Panc1 (cell line): ENCODE data around the gene SSR1. TPM values are rescaled to one million over a fixed set of nuclear protein-coding genes. Genes with fewer than 3 reads are reported as not detected.
"Not testable (repeated sequence)": the region's sequence is repeated elsewhere in the genome, so short reads cannot be mapped to it uniquely, and the experiment has no call there.

Source experiments
- ATAC-seq: fragments of 200-7000 bp; cut with Tn5 transposase; 2 replicates; pipeline ENCODE4 v1.9.1; 2020; ENCODE audit warnings: mild to moderate bottlenecking, moderate library complexity
- BruUV-seq: library from RNA; stranded (reverse); fragments of 400-500 nt; replicated peaks from 2 replicates; lab custom pipeline; 2021; lab: Mats Ljungman, UMichigan
- CTCF ChIA-PET: fragments of 300-600 bp; sonication (Branson Sonifier 250); formaldehyde crosslinking; loops from one replicate; lab custom pipeline; 2022; ENCODE audit warnings: antibody characterized with exemption; lab: Charles Lee
- POLR2A ChIA-PET: fragments of 300-600 bp; sonication (Branson Sonifier 250); formaldehyde crosslinking; loops from one replicate; lab custom pipeline; 2022; ENCODE audit warnings: antibody characterized with exemption; lab: Charles Lee
- DNase-seq: peaks from one replicate; pipeline ENCODE4 v3.0.0-alpha.2; 2010; ENCODE audit warnings: low read depth, low spot score
- H3K27ac ChIP-seq: 2 replicates; pipeline ENCODE4 v1.5.1; 2011; ENCODE audit warnings: mild to moderate bottlenecking, low read length, inconsistent platforms
- H3K27me3 ChIP-seq: fragments of 200-500 bp; sonication (Bioruptor generic); 2 replicates; pipeline ENCODE4 v1.6.0; 2014; ENCODE audit warnings: low read length, inconsistent platforms; ENCODE audit not compliant: control insufficient read depth, insufficient read depth
- H3K36me3 ChIP-seq: fragments of 200-500 bp; sonication (Bioruptor generic); 2 replicates; pipeline ENCODE4 v1.5.1; 2014; ENCODE audit warnings: inconsistent platforms, mild to moderate bottlenecking, low read length, moderate library complexity; ENCODE audit not compliant: control insufficient read depth, insufficient read depth
- H3K4me1 ChIP-seq: 2 replicates; pipeline ENCODE4 v1.5.1; 2011; ENCODE audit warnings: inconsistent platforms, mild to moderate bottlenecking, low read length, moderate library complexity; ENCODE audit not compliant: control insufficient read depth, insufficient read depth
- H3K4me3 ChIP-seq, 2 experiments: 2 replicates each; pipeline ENCODE4 v1.5.1; 2011 to 2012; ENCODE audit warnings: low read depth in 2 of 2, low read length in 2 of 2, mild to moderate bottlenecking in 2 of 2, inconsistent platforms in 1 of 2, moderate library complexity in 1 of 2
- H3K9me3 ChIP-seq: fragments of 200-500 bp; sonication (Bioruptor generic); 2 replicates; pipeline ENCODE4 v1.5.1; 2014; ENCODE audit warnings: low read depth, mild to moderate bottlenecking, inconsistent platforms, low read length, moderate library complexity; ENCODE audit not compliant: control insufficient read depth, insufficient read depth
- POLR2AphosphoS5 ChIP-seq: IDR thresholded peaks from 2 replicates; pipeline ENCODE4 v1.6.1; 2012; ENCODE audit warnings: mild to moderate bottlenecking, low read depth, low read length, moderate library complexity
- SIN3A ChIP-seq: IDR thresholded peaks from 2 replicates; pipeline ENCODE4 v1.6.1; 2012; ENCODE audit warnings: low read depth, mild to moderate bottlenecking, low read length, moderate library complexity, borderline replicate concordance; ENCODE audit not compliant: insufficient read depth
- TCF7L2 ChIP-seq: IDR thresholded peaks from 2 replicates; pipeline ENCODE4 v1.6.1; 2011; ENCODE audit warnings: mild to moderate bottlenecking, low read depth, low read length, inconsistent platforms
- in situ Hi-C: cut with HindIII; loops from 2 replicates; pipeline ENCODE4 v1.10.0; 2016; ENCODE audit warnings: low sequenced_read_pairs, low pct_unique_long_range_greater_than_20kb
- intact Hi-C: fragments of 100-400 bp; cut with micrococcal nuclease; formaldehyde crosslinking; loops from one replicate; pipeline ENCODE4 v1.10.0; 2022; ENCODE audit not compliant: unreplicated experiment
- total RNA-seq: library from RNA; stranded (reverse); gene quantifications from one replicate; pipeline ENCODE4 v1.2.1, GENCODE V29; 2021; ENCODE audit not compliant: unreplicated experiment
- TF ChIP-seq, protein P1 (sequence below), 2 experiments: IDR thresholded peaks; 2 replicates each; pipeline ENCODE4 v1.6.1; 2011 to 2012; ENCODE audit warnings: low read depth in 2 of 2, control low read depth in 1 of 2, low read length in 1 of 2, mild to moderate bottlenecking in 1 of 2, moderate library complexity in 1 of 2; ENCODE audit not compliant: insufficient read depth in 1 of 2
- TF ChIP-seq, protein P2 (sequence below): fragments of 450-650 bp; IDR thresholded peaks from 2 replicates; pipeline ENCODE4 v1.5.1; 2017; ENCODE audit warnings: mild to moderate bottlenecking

Gene SSR1
- total RNA-seq, 1 experiment from 2014 or later = 119 TPM

DNA sequence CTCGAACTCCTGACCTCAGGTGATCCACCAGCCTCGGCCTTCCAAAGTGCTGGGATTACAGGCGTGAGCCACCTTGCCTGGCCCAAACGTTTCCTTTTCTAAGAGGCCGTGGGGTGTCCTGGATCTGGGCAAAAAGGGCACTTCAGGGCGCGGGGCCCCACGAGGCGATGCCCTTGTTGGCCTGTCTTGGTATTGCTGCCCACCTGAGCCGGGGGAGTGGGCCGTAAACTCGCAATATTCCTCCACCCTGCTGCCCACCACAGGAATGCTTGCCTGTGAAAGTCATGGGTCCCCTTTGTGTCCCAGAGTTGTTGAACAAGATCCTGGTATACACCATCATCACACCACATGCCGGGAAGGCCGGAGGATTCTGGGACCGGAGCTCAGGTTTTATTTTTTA lies 49.0 kb downstream of the SSR1 start:
- in situ Hi-C loops (no loop called here), intact Hi-C loops (no loop called here)
- POLR2A ChIA-PET = no interaction called here
- Histone ChIP-seq H3K9me3 (no peaks in the 10 kb centered on the region), H3K27ac (no peak overlapping the region), H3K4me3 (no peak overlapping the region), H3K36me3 (no peaks in the 10 kb centered on the region), H3K27me3 (no peaks in the 10 kb centered on the region), H3K4me1 (no peaks in the 10 kb centered on the region)
- CTCF ChIA-PET = no interaction called here
- TF ChIP-seq POLR2AphosphoS5 (no peak), SIN3A (no peak)
- TF ChIP-seq, protein P1, sequence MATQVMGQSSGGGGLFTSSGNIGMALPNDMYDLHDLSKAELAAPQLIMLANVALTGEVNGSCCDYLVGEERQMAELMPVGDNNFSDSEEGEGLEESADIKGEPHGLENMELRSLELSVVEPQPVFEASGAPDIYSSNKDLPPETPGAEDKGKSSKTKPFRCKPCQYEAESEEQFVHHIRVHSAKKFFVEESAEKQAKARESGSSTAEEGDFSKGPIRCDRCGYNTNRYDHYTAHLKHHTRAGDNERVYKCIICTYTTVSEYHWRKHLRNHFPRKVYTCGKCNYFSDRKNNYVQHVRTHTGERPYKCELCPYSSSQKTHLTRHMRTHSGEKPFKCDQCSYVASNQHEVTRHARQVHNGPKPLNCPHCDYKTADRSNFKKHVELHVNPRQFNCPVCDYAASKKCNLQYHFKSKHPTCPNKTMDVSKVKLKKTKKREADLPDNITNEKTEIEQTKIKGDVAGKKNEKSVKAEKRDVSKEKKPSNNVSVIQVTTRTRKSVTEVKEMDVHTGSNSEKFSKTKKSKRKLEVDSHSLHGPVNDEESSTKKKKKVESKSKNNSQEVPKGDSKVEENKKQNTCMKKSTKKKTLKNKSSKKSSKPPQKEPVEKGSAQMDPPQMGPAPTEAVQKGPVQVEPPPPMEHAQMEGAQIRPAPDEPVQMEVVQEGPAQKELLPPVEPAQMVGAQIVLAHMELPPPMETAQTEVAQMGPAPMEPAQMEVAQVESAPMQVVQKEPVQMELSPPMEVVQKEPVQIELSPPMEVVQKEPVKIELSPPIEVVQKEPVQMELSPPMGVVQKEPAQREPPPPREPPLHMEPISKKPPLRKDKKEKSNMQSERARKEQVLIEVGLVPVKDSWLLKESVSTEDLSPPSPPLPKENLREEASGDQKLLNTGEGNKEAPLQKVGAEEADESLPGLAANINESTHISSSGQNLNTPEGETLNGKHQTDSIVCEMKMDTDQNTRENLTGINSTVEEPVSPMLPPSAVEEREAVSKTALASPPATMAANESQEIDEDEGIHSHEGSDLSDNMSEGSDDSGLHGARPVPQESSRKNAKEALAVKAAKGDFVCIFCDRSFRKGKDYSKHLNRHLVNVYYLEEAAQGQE (IDR thresholded peaks at IDR 0.05; ENCODE audit: insufficient read depth in 1 of 2, low read depth in 2 of 2, low read length in 1 of 2) = no peak
- TF ChIP-seq, protein P2, sequence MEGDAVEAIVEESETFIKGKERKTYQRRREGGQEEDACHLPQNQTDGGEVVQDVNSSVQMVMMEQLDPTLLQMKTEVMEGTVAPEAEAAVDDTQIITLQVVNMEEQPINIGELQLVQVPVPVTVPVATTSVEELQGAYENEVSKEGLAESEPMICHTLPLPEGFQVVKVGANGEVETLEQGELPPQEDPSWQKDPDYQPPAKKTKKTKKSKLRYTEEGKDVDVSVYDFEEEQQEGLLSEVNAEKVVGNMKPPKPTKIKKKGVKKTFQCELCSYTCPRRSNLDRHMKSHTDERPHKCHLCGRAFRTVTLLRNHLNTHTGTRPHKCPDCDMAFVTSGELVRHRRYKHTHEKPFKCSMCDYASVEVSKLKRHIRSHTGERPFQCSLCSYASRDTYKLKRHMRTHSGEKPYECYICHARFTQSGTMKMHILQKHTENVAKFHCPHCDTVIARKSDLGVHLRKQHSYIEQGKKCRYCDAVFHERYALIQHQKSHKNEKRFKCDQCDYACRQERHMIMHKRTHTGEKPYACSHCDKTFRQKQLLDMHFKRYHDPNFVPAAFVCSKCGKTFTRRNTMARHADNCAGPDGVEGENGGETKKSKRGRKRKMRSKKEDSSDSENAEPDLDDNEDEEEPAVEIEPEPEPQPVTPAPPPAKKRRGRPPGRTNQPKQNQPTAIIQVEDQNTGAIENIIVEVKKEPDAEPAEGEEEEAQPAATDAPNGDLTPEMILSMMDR = no peak
- no TSS peak for BruUV-seq
- DNase-seq (no peak), ATAC-seq (no peak)

DNA sequence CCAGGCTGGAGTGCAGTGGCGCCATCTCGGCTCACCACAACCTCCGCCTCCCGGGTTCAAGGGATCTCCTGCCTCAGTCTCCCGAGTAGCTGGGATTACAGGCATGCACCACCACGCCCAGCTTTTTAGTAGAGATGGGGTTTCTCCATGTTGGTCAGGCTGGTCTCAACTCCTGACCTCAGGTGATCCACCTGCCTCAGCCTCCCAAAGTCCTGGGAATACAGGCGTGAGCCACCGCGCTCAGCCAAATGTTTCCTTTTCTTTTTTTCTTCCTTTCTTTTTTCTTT lies 49.5 kb downstream of the SSR1 start:
- intact Hi-C loops, H3K27me3 ChIP-seq: not testable (repeated sequence)

DNA sequence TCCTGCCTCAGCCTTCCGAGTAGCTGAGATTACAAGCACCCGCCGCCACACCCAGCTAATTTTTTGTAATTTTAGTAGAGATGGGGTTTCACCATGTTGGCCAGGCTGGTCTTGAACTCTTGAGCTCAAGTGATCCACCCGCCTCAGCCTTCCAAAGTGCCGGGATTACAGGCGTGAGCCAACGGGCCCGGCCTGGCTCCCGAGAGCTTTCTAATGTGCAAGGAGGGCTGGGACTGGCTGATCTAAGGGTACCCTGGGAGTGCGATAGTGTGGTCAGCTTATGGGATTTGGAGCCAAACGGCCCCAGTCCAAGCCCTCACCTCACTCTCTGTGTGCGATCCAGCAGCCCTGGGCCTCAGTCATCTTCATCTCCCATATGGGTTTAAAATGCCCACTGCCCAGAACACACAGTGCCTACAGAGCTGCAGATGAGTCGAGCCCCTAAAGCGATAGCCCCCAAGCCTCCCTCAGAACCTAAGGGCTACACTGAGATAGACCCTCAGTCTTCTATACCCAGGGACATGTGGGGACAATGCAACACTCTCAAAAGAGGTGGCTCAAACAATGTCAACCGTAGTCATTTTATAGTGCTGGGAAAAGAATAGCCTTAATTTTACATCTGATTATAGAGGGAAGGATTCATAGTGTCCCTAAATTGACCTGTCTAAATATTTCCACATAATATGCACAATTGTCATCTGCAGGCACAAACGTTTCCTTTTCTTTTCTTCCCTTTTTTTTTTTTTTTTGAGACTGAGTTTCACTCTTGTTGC lies 50.1 kb downstream of the SSR1 start:
- no peak overlapping the region for H3K27ac ChIP-seq
- H3K27me3 ChIP-seq = no peaks in the 10 kb centered on the region
- DNase-seq (no peak), ATAC-seq (no peak)
- BruUV-seq = no TSS peak
- no peaks in the 10 kb centered on the region for H3K9me3 ChIP-seq
- ChIA-PET CTCF (interaction anchor here (1.0 kb wide), 2 partner anchors 12 to 13 kb away, joined by 3 to 9 read pairs; no protein-coding TSS in a partner anchor), POLR2A (no interaction called here)
- H3K4me1 ChIP-seq = no peaks in the 10 kb centered on the region
- in situ Hi-C loops (no loop called here), intact Hi-C loops (no loop called here)
- H3K36me3 ChIP-seq = no peaks in the 10 kb centered on the region
- no peak overlapping the region for H3K4me3 ChIP-seq
- TF ChIP-seq SIN3A (no peak), TCF7L2 (no peak), POLR2AphosphoS5 (no peak)
- TF ChIP-seq, protein P2 = no peak
- TF ChIP-seq, protein P1 (IDR thresholded peaks at IDR 0.05; ENCODE audit: insufficient read depth in 1 of 2, low read depth in 2 of 2, low read length in 1 of 2) = no peak

More for the DNA sequence above, 49.5 kb downstream of the SSR1 start:
- H3K9me3 ChIP-seq, POLR2A ChIA-PET, in situ Hi-C loops, DNase-seq, H3K36me3 ChIP-seq, H3K4me1 ChIP-seq, CTCF ChIA-PET, H3K4me3 ChIP-seq, BruUV-seq, ATAC-seq, H3K27ac ChIP-seq: not testable (repeated sequence)
